ENCODE data around the gene PHACTR1. TPM values are rescaled to one million over a fixed set of nuclear protein-coding genes. Genes with fewer than 3 reads are reported as not detected.

The PHACTR1 gene
- total RNA-seq, 1 experiment from 2014 or later: 0.21 TPM

DNA sequence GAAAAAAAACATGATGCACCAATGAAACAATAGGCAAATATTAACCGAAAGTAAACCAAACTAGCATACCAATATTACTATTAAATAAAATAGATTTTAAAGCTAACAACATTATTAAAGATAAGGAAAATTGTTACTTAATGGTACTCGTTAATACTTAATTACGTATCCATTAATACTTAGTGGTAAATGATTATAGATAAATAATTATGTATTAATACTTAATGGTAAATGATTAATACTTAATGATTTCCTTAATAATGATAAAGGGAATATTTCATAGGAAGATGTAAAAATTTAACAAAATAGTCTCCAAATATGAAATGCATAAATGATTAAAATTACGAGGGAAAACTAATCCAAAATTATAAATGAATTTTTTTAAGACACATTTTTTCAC is 278.9 kb downstream of the PHACTR1 start:
- TF ChIP-seq CTCF (IDR thresholded peaks at IDR 0.05; ENCODE audit: unreplicated experiment): no peak
- CTCF ChIA-PET: no interaction called here
- intact Hi-C loops (cut with micrococcal nuclease; ENCODE audit: unreplicated experiment): no loop called here
- no TSS peak for BruUV-seq (replicated peaks)
- no peaks in the 10 kb centered on the region for H3K36me3 Mint-ChIP-seq (ENCODE audit: insufficient read depth, unreplicated experiment)
- no peak overlapping the region for H3K27ac Mint-ChIP-seq (ENCODE audit: unreplicated experiment)
- H3K4me1 Mint-ChIP-seq (ENCODE audit: low read depth, unreplicated experiment): no peaks in the 10 kb centered on the region
- no peak overlapping the region for H3K4me3 Mint-ChIP-seq (ENCODE audit: low read depth, unreplicated experiment)
- peaks cover 49% of the 10 kb centered on the region for H3K27me3 Mint-ChIP-seq (ENCODE audit: unreplicated experiment)
- no peak for DNase-seq
- no peaks in the 10 kb centered on the region for H3K9me3 Mint-ChIP-seq (ENCODE audit: low read depth, unreplicated experiment)

DNA sequence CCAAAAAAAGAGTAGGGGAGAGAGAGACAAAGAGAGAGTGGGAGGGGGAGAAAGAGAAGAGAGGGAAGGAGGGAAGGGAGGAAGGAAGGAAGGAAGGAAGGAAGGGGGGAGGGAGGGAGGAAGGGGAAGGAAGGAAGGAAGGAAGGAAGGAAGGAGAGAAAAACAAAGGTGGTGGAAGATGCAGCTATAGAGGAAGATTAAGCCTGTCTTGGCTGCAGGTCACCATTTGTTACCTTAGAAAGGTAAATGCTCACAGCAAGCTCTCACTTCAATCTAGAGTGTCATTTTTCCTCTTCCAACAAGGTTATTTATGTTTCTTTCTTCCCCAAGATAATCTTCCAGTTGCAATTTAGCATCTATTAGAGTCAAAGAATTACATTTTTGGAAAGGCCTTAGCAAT is 284.0 kb downstream of the PHACTR1 start:
- no peaks in the 10 kb centered on the region for H3K36me3 Mint-ChIP-seq (ENCODE audit: insufficient read depth, unreplicated experiment)
- H3K9me3 Mint-ChIP-seq (ENCODE audit: low read depth, unreplicated experiment): no peaks in the 10 kb centered on the region
- no peak for TF ChIP-seq CTCF (IDR thresholded peaks at IDR 0.05; ENCODE audit: unreplicated experiment)
- CTCF ChIA-PET: no interaction called here
- no peak overlapping the region for H3K4me3 Mint-ChIP-seq (ENCODE audit: low read depth, unreplicated experiment)
- no peak for DNase-seq
- no peaks in the 10 kb centered on the region for H3K4me1 Mint-ChIP-seq (ENCODE audit: low read depth, unreplicated experiment)
- H3K27me3 Mint-ChIP-seq (ENCODE audit: unreplicated experiment): peaks cover 37% of the 10 kb centered on the region
- no peak overlapping the region for H3K27ac Mint-ChIP-seq (ENCODE audit: unreplicated experiment)
- BruUV-seq (replicated peaks): no TSS peak
- intact Hi-C loops (cut with micrococcal nuclease; ENCODE audit: unreplicated experiment): no loop called here

GRCh38 chr6:13001927-13002326 is 285.4 kb downstream of the PHACTR1 start:
- no peaks in the 10 kb centered on the region for H3K9me3 Mint-ChIP-seq (ENCODE audit: low read depth, unreplicated experiment)
- DNase-seq: no peak
- H3K4me1 Mint-ChIP-seq (ENCODE audit: low read depth, unreplicated experiment): no peaks in the 10 kb centered on the region
- intact Hi-C loops (cut with micrococcal nuclease; ENCODE audit: unreplicated experiment): no loop called here
- TF ChIP-seq CTCF (IDR thresholded peaks at IDR 0.05; ENCODE audit: unreplicated experiment): no peak
- H3K27ac Mint-ChIP-seq (ENCODE audit: unreplicated experiment): no peak overlapping the region
- no TSS peak for BruUV-seq (replicated peaks)
- no peak overlapping the region for H3K4me3 Mint-ChIP-seq (ENCODE audit: low read depth, unreplicated experiment)
- peaks cover 48% of the 10 kb centered on the region for H3K27me3 Mint-ChIP-seq (ENCODE audit: unreplicated experiment)
- H3K36me3 Mint-ChIP-seq (ENCODE audit: insufficient read depth, unreplicated experiment): no peaks in the 10 kb centered on the region
- CTCF ChIA-PET: no interaction called here

DNA sequence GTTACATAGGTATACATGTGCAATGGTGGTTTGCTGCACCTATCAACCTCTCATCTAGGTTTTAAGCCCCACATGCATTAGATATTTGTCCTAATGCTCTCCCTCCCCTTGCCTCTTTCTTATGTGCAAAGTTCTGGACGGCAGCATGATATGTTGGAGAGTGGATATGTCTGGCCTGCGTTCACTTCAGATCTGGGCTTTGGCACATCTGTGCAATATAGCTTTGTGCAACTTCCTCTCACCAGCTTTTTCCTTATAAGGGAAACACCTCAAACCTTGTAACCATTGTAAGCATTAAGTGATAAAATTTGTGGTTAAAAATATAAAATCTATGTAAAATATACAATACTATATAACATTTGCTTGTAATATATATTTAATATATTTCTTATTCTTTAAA is 288.0 kb downstream of the PHACTR1 start:
- no peaks in the 10 kb centered on the region for H3K36me3 Mint-ChIP-seq (ENCODE audit: insufficient read depth, unreplicated experiment)
- H3K27me3 Mint-ChIP-seq (ENCODE audit: unreplicated experiment): peaks cover 72% of the 10 kb centered on the region
- H3K9me3 Mint-ChIP-seq (ENCODE audit: low read depth, unreplicated experiment): no peaks in the 10 kb centered on the region
- no peak overlapping the region for H3K27ac Mint-ChIP-seq (ENCODE audit: unreplicated experiment)
- DNase-seq: no peak
- no peak for TF ChIP-seq CTCF (IDR thresholded peaks at IDR 0.05; ENCODE audit: unreplicated experiment)
- intact Hi-C loops (cut with micrococcal nuclease; ENCODE audit: unreplicated experiment): no loop called here
- no peak overlapping the region for H3K4me3 Mint-ChIP-seq (ENCODE audit: low read depth, unreplicated experiment)
- no TSS peak for BruUV-seq (replicated peaks)
- CTCF ChIA-PET: no interaction called here
- H3K4me1 Mint-ChIP-seq (ENCODE audit: low read depth, unreplicated experiment): no peaks in the 10 kb centered on the region

DNA sequence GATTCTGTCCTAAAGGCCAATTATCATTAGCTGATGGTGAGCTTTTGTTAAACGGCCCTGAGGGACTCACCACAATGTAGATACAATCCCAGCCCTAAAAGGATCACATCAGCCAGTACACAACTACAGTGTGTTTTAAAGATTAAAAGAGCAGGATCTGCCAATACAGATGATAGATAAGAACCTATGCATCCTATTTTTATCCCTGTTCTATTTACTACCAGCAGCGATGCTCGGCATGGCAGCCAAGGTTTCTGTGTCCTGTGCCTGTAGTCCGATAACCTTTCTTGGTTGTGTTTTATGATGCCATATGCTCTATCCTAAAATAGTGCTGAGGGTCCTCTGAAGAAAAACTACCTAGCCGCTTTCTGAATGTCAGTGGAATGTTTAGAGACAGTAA is 289.4 kb downstream of the PHACTR1 start:
- no peak overlapping the region for H3K4me3 Mint-ChIP-seq (ENCODE audit: low read depth, unreplicated experiment)
- H3K27ac Mint-ChIP-seq (ENCODE audit: unreplicated experiment): no peak overlapping the region
- peaks cover 71% of the 10 kb centered on the region for H3K27me3 Mint-ChIP-seq (ENCODE audit: unreplicated experiment)
- H3K36me3 Mint-ChIP-seq (ENCODE audit: insufficient read depth, unreplicated experiment): no peaks in the 10 kb centered on the region
- no peaks in the 10 kb centered on the region for H3K9me3 Mint-ChIP-seq (ENCODE audit: low read depth, unreplicated experiment)
- no peak for TF ChIP-seq CTCF (IDR thresholded peaks at IDR 0.05; ENCODE audit: unreplicated experiment)
- DNase-seq: no peak
- CTCF ChIA-PET: no interaction called here
- intact Hi-C loops (cut with micrococcal nuclease; ENCODE audit: unreplicated experiment): no loop called here
- BruUV-seq (replicated peaks): no TSS peak
- H3K4me1 Mint-ChIP-seq (ENCODE audit: low read depth, unreplicated experiment): no peaks in the 10 kb centered on the region

Measured in Calu3 (cell line).